GM21717 (cell line): ENCODE measurements around the gene BICD1.

Source experiments
- ATAC-seq: cut with Tn5 transposase; IDR thresholded peaks from one replicate; pipeline ENCODE4 v1.9.1; 2021; ENCODE audit warnings: mild to moderate bottlenecking, moderate library complexity; ENCODE audit not compliant: unreplicated experiment

Gene BICD1

GRCh38 chr12:32398181-32398580, 291.5 kb downstream of the BICD1 start:
- ATAC-seq: no peak

GRCh38 chr12:32398816-32399369, 292.2 kb downstream of the BICD1 start:
- peak; percentile 6 for ATAC-seq

GRCh38 chr12:32399370-32400113, 292.9 kb downstream of the BICD1 start, which contains the start of gene FGD4:
FGD4 (plus strand) TSS chr12:32399558.
- peak; percentile 92 for ATAC-seq

GRCh38 chr12:32400114-32400672, 293.5 kb downstream of the BICD1 start:
- no peak for ATAC-seq

GRCh38 chr12:32400866-32401265, 294.2 kb downstream of the BICD1 start:
- no peak for ATAC-seq

GRCh38 chr12:32402170-32402569, 295.5 kb downstream of the BICD1 start:
- ATAC-seq: no peak

GRCh38 chr12:32402946-32403345, 296.3 kb downstream of the BICD1 start:
- ATAC-seq: no peak

- ATAC-seq: no peak
Measured at GRCh38 chr12:32407795-32408194, 301.1 kb downstream of the BICD1 start.

GRCh38 chr12:32413412-32413811, 306.8 kb downstream of the BICD1 start:
- ATAC-seq: no peak

GRCh38 chr12:32418221-32418620, 311.6 kb downstream of the BICD1 start:
- ATAC-seq: no peak

- ATAC-seq: no peak
Measured at GRCh38 chr12:32418903-32419519, 312.4 kb downstream of the BICD1 start.

- no peak for ATAC-seq
Measured at GRCh38 chr12:32419520-32419960, 312.9 kb downstream of the BICD1 start.

- ATAC-seq: no peak
Measured at GRCh38 chr12:32420356-32420755, 313.7 kb downstream of the BICD1 start.

- ATAC-seq: no peak
Measured at GRCh38 chr12:32423559-32423958, 316.9 kb downstream of the BICD1 start.

- no peak for ATAC-seq
Measured at GRCh38 chr12:32431025-32431424, 324.4 kb downstream of the BICD1 start.
